GM12801 (cell line): ENCODE measurements around the gene ANXA2.

Source experiments
- TF ChIP-seq, protein P1 (sequence below): IDR thresholded peaks from one replicate; pipeline ENCODE4 v1.5.1; 2011; ENCODE audit warnings: control low read depth; ENCODE audit not compliant: insufficient read length; ENCODE audit errors: extremely low read depth

ANXA2 gene

DNA sequence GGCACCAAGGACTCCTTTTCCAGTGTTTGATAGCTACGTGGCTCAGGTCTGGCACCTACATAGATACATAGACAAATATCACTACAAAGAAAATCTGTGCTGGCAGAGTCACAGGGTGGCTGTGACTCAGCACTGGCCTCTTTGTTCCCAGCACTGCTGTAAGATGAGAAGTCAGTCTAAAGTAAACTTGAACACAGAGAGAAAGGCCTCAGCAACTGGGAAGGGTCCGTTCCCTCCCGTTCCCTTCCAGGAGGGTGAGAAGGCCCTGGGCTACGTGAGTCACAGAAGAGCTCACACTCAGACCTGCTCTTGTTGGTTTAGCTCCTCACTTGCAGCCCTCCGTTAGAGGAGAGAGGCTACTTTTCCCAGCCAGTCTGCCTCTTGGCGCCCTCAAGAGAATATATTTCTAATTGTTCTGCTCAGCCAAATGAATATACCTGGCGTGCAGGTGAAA lies 23.1 kb downstream of the ANXA2 start:
- TF ChIP-seq, protein P1, sequence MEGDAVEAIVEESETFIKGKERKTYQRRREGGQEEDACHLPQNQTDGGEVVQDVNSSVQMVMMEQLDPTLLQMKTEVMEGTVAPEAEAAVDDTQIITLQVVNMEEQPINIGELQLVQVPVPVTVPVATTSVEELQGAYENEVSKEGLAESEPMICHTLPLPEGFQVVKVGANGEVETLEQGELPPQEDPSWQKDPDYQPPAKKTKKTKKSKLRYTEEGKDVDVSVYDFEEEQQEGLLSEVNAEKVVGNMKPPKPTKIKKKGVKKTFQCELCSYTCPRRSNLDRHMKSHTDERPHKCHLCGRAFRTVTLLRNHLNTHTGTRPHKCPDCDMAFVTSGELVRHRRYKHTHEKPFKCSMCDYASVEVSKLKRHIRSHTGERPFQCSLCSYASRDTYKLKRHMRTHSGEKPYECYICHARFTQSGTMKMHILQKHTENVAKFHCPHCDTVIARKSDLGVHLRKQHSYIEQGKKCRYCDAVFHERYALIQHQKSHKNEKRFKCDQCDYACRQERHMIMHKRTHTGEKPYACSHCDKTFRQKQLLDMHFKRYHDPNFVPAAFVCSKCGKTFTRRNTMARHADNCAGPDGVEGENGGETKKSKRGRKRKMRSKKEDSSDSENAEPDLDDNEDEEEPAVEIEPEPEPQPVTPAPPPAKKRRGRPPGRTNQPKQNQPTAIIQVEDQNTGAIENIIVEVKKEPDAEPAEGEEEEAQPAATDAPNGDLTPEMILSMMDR, result no peak

DNA sequence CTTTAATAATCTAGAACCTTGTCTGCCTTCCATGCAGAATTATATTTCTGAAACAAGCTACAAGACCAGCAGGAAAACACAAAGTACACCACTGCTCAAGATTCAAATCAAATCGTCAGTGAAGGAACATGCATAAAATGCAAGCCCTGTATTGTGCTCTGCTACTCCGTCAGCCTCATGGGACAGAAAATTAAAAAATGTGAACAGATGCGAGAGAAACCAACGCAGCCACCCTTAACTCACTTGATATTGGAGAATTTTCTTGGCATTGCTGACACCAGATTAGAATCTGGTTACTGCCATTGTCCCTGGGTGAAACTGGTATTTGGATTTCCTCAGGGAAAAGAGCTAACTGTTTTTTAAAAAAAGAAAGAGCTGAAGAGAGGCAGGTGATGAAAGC lies 23.6 kb downstream of the ANXA2 start:
- TF ChIP-seq, protein P1, result no peak

DNA sequence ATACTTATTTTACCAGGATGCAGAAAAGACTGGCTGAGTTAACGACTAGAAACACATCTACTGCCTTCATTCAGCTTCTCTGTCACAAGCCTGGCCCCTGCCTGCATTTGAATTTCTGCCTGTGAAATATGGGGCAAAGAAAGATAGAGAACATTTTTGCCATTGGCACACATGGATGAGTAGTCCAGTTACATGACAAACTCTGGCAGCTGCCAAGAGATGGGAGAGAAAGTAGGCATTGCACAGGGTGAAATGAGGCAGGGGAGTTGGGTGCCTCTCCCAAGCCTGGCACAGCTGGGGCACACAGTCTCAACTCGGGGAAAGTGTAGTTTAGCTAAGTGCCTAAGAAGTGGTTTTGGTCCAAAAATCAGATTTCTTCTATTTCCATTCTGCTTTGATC lies 24.0 kb downstream of the ANXA2 start:
- TF ChIP-seq, protein P1, result no peak

DNA sequence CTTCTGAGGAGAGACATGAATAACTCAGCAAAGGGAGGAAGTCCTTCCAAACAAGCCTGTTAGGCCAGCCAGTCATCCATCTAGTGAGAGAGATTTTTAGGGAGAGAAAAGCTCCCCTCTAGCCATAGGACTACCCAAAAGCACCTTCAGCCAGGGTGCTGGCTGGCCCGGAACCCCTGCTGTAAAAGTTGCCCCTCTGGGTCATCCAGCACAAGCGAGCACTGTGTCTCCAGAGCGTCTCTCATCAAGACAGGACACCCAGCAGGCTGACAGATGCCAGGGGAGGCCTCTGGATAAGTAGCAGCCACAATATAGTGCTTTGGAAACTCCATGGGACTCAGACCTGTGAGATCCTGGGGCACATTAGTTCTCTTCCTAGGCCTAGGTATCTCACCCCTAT lies 24.5 kb downstream of the ANXA2 start:
- TF ChIP-seq, protein P1, result no peak

- TF ChIP-seq, protein P1, result no peak
These were observed 25.0 kb downstream of the ANXA2 start for GRCh38 chr15:60372756-60373155.

DNA sequence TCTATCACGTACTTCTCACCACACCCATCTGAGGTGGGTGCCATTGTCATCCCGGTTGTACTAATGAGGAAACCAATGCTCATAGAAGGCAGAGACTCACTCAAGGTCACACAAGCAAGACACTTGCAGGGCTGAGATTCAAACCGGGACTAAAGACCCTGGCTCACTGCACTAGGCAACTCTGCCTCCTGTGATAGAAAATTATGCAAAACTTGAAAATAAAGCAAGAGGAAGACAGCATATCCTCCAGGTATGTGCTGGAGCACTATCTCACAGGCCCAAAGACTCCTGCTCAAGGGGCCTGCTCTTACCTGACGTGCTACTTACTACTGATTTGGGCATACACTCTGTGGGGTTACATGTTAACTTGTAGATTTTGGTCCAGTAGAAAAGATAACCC lies 25.6 kb downstream of the ANXA2 start:
- TF ChIP-seq, protein P1, result no peak

- TF ChIP-seq, protein P1, result no peak
These were observed 26.4 kb downstream of the ANXA2 start for GRCh38 chr15:60371175-60372051.
